ENCODE data around the gene ALPI. TPM values are rescaled to one million over a fixed set of nuclear protein-coding genes. Genes with fewer than 3 reads are reported as not detected.

The ALPI gene
- polyA plus RNA-seq, 4 donors = 0.06 to 0.09 TPM; not detected in 2

GRCh38 chr2:232493701-232494474 lies 37.9 kb downstream of the ALPI start:
- no peak for DNase-seq (ENCODE audit: low read depth in 4 of 4, low spot score in 3 of 4)

- DNase-seq (ENCODE audit: low read depth in 4 of 4, low spot score in 3 of 4) = no peak
Observed at GRCh38 chr2:232494542-232494941, 38.6 kb downstream of the ALPI start.

DNA sequence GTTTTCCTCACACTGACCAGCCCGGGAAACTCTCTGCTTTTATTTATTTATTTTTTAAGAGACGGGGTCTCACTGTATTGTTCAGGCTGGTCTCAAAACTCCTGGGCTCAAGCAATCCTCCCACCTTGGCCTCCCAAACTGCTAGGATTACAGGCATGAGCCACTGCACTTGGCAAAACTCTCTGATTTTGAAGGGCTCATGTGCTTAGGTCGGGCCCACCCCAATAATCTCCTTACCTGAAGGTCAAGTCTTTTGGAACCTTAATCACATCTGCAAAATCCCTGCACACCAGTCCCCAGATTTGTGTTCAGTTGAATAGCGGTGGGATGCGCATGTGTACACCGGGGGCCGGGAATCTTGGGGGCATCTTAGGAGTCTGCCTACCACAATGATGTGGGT lies 39.3 kb downstream of the ALPI start:
- no peak for DNase-seq (ENCODE audit: low read depth in 4 of 4, low spot score in 3 of 4)

GRCh38 chr2:232496501-232497270 lies 40.7 kb downstream of the ALPI start:
- DNase-seq (ENCODE audit: low read depth in 4 of 4, low spot score in 3 of 4) = no peak

DNA sequence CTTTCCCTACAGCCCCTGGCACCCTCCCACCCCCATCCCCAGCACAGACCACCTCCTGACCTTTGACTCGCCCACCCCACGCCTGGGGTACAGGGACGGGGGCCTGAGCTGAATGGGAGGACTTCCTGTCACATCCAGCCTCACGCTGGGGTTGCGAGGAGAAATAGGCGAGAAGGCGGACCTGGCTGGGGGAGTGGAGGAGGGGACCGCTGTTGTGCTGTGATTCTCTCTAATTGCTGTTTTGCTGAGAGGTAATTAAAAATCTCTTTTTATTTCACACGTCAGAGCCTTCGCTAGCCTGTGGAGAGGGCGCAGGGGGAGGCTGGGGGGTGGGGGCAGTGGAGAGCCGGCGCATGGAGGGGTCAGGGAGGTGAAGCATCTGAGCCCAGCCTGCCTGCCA lies 41.4 kb downstream of the ALPI start:
- DNase-seq (ENCODE audit: low read depth in 4 of 4, low spot score in 3 of 4) = no peak

DNA sequence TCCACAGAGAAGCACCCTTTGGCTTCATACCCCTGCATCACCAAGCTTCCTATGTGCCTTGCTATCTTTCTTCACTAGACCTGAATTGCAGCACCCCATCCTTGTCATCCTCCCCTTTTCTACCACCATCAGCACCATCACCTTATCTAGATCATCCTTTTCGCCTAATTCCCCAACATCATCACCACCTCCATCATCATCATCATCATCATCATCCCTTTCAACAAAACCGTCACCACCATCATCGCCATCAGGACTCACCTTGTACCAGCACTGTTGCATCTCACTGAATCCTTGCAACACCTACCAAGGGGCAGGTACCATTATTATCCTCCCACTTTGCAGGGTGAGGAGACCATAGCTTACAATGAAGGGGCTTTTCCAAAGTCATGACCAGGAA lies 42.5 kb downstream of the ALPI start:
- no peak for DNase-seq (ENCODE audit: low read depth in 4 of 4, low spot score in 3 of 4)

DNA sequence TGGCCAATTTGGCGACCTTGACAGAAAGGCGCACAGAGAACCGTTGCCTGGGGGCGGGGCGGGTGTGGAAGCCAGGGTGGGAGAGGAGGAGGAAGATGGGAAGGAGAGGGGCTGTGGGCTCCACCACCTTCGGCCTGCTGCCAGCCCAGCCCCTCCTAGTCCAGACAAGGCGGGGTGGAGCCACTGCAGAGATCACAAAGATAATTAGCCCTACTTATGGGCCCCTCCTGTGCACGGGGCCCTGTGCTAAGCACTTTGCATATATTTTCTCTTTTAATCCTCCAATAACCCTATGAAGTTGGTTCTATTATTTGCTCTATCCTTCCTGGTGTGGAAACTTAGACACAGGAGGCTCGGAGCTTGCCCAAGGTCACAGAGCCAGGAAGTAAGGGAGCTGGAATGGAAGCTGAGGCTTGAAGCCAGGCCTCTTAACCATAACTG lies 45.4 kb downstream of the ALPI start:
- no peak for DNase-seq (ENCODE audit: low read depth in 4 of 4, low spot score in 3 of 4)

DNA sequence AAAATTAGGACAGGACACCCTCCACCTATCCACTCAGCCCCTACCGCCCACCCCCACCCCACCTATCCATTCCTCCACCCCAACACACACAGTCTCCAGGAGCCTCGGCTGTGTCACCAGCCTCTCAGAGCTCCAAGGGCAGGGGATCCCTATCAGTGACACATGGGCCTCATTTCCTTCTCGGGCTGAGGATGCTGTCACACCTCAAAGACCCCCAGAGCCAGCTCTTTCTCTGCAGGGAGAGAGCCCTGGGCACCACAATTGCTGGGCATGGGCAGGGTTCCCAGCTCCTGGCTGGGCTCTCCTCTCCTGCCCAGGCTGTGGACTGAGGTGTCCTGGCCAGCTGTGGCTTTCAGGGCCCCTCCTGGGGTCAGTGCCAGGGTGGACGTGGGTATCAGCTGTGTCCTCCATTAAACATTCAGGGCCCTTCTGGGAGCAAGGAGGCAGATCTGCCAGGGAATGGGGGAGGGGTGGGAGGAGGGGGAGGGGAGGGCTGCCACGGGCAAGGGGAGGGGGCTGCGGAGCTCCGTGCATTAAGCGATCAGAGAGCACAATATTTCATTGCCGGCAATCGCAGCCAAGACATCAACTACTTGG lies 45.9 kb downstream of the ALPI start:
- DNase-seq (ENCODE audit: low read depth in 4 of 4, low spot score in 3 of 4) = no peak

- DNase-seq (ENCODE audit: low read depth in 4 of 4, low spot score in 3 of 4) = no peak
Observed at GRCh38 chr2:232502511-232502910, 46.6 kb downstream of the ALPI start.

DNA sequence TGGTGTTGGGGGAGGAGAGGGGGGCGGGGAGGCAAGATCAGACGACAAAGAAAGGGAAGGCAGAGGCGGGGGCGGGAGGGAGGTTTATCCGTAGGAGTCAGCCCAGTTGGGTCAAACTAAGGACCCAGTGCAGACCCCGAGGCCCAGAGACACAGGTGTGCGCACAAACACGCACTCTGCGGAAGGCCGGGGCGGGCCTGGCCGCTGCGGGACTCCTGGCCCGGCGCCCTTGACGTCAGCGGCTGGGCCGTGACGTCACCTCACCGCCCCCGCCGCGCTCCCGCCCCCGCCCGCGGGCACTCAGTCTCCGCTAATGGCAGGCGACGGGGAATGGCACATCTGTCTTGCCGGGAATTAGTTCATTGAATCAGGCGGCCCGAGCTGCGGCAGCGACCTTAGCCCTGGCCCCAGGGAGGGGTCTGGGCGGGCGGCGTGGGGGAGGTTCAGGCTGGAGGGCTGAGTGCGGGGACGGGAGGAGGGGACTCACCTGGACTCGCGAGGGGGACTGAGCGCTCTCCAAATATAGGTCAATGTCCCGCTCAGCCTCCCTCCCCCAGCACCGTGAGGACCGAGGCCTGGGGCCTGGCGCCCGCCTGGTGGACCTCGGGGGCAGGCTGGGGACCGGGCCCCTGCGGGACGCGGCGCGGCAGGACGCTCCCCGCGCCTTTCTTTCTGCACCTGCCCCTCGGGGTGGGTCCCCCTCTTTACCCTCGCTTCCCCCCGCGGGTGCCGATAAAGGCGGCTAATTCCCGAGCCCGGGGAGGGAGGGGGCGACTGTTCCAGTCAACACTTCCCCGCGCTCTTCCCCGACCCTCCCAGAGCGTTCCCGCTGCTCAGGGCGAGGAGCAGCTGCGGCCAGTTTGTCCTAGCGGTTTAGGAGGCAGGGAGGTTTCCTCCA lies 47.2 kb downstream of the ALPI start:
- DNase-seq (ENCODE audit: low read depth in 4 of 4, low spot score in 3 of 4) = no peak

- DNase-seq (ENCODE audit: low read depth in 4 of 4, low spot score in 3 of 4) = no peak
Observed at GRCh38 chr2:232503809-232504323, 47.9 kb downstream of the ALPI start.

GRCh38 chr2:232504438-232504837 lies 48.5 kb downstream of the ALPI start:
- DNase-seq (ENCODE audit: low read depth in 4 of 4, low spot score in 3 of 4) = no peak

DNA sequence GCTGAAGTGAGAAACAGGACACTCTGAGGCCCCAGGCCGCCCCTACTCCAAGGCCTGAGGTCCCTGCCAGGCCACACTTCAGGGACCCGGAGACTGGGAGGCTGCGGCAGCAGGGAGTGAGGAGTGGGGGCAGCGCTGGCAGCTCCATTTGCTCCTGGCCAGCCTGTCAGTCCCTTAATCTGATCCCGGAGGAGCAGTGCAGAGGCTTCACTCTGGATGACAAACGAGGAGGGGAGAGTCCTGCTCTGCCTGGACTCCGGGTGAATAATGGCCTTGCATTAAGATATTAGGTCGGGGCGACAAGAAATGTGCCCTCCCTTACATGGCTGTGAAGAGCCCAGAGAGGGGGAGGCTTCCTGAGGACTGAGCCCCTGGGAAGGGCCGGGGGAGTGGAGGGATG lies 49.9 kb downstream of the ALPI start:
- peak in 1 of 4 donors; percentile 67 for DNase-seq (ENCODE audit: low read depth in 4 of 4, low spot score in 3 of 4)

- no peak for DNase-seq (ENCODE audit: low read depth in 4 of 4, low spot score in 3 of 4)
Observed at GRCh38 chr2:232506709-232507108, 50.8 kb downstream of the ALPI start.

- no peak for DNase-seq (ENCODE audit: low read depth in 4 of 4, low spot score in 3 of 4)
Observed at GRCh38 chr2:232508251-232508650, 52.3 kb downstream of the ALPI start.

Other genes with a start within 250 kb of the ALPI start
- under 1 TPM in 1 of 4 donors, not detected in 3; 0.20 TPM for gene ALPP, start 77.4 kb upstream of the ALPI start, polyA plus RNA-seq (ENCODE audit: insufficient read length in 4 of 4)
- gene ALPG, start 49.3 kb upstream of the ALPI start, polyA plus RNA-seq (ENCODE audit: insufficient read length in 4 of 4) = not detected
- gene ECEL1, start 31.7 kb downstream of the ALPI start, polyA plus RNA-seq (ENCODE audit: insufficient read length in 4 of 4) = 10 to 100 TPM; 11.7 to 18.8 (median 14.3) TPM
- under 1 TPM in 2 of 4 donors, not detected in 2; 0.15 to 0.29 TPM for gene PRSS56, start 64.2 kb downstream of the ALPI start, polyA plus RNA-seq (ENCODE audit: insufficient read length in 4 of 4)
- under 1 TPM; 0.52 to 0.85 (median 0.66) TPM for gene CHRND, start 70.0 kb downstream of the ALPI start, polyA plus RNA-seq (ENCODE audit: insufficient read length in 4 of 4)
- gene CHRNG, start 83.5 kb downstream of the ALPI start, polyA plus RNA-seq (ENCODE audit: insufficient read length in 4 of 4) = 1 to 10 TPM in 3 of 4 donors, under 1 TPM in 1; 0.73 to 2.2 (median 1.5) TPM
- gene TIGD1, start 94.4 kb downstream of the ALPI start, polyA plus RNA-seq (ENCODE audit: insufficient read length in 4 of 4) = 10 to 100 TPM in 3 of 4 donors, 1 to 10 TPM in 1; 9.5 to 15.6 (median 11.9) TPM
- gene EIF4E2, start 94.5 kb downstream of the ALPI start, polyA plus RNA-seq (ENCODE audit: insufficient read length in 4 of 4) = 100 to 1,000 TPM in 2 of 4 donors, 10 to 100 TPM in 2; 96.4 to 110 (median 102) TPM
- 10 to 100 TPM; 16.4 to 90.4 (median 74.1) TPM for gene EFHD1, start 177.5 kb downstream of the ALPI start, polyA plus RNA-seq (ENCODE audit: insufficient read length in 4 of 4)
- 10 to 100 TPM; 51.2 to 69.2 (median 65.8) TPM for gene GIGYF2, start 241.2 kb downstream of the ALPI start, polyA plus RNA-seq (ENCODE audit: insufficient read length in 4 of 4)

All from left renal pelvis (tissue), 4 donors.